ENCODE measurements around the gene ABCF3. TPM values are rescaled to one million over a fixed set of nuclear protein-coding genes. Genes with fewer than 3 reads are reported as not detected.

Gene ABCF3
- total RNA-seq, 1 experiment from 2014 or later: 68.8 TPM

- no peak for DNase-seq
- Mint-ChIP-seq H3K27ac (ENCODE audit: unreplicated experiment) (no peak overlapping the region), H3K36me3 (ENCODE audit: insufficient read depth, unreplicated experiment) (peaks cover 39% of the 10 kb centered on the region), H3K9me3 (ENCODE audit: unreplicated experiment) (no peaks in the 10 kb centered on the region), H3K27me3 (ENCODE audit: insufficient read depth, unreplicated experiment) (no peaks in the 10 kb centered on the region), H3K4me3 (ENCODE audit: unreplicated experiment) (no peak overlapping the region), H3K4me1 (ENCODE audit: low read depth, unreplicated experiment) (no peaks in the 10 kb centered on the region)
- intact Hi-C loops (cut with micrococcal nuclease; ENCODE audit: unreplicated experiment): no loop called here
- Histone ChIP-seq H3K4me3 (ENCODE audit: low read depth, low read length) (no peak overlapping the region), H3K27me3 (replicated peaks; ENCODE audit: control insufficient read depth, insufficient read depth, low read length) (no peaks in the 10 kb centered on the region), H3K4me1 (peaks cover 11% of the 10 kb centered on the region; the same call in 1 of the 2 replicates), H3K36me3 (ENCODE audit: control insufficient read depth, insufficient read depth, low read length) (peaks cover 7% of the 10 kb centered on the region), H3K9me3 (no peaks in the 10 kb centered on the region)
- TF ChIP-seq CTCF (IDR thresholded peaks at IDR 0.05; ENCODE audit: insufficient read depth in 1 of 2, low read depth in 1 of 2, low read length in 1 of 2, severe bottlenecking in 1 of 2, unreplicated experiment in 1 of 2): no peak
- ChIA-PET POLR2A (no interaction called here), CTCF (no interaction called here)
- no TSS peak for BruUV-seq (replicated peaks)
These were observed 7.4 kb upstream of the ABCF3 start for GRCh38 chr3:184178521-184179138.

GRCh38 chr3:184180165-184180564 lies 5.8 kb upstream of the ABCF3 start:
- peaks cover 45% of the 10 kb centered on the region for H3K36me3 Mint-ChIP-seq (ENCODE audit: insufficient read depth, unreplicated experiment)
- H3K27me3 ChIP-seq (replicated peaks; ENCODE audit: control insufficient read depth, insufficient read depth, low read length): no peaks in the 10 kb centered on the region
- H3K27me3 Mint-ChIP-seq (ENCODE audit: insufficient read depth, unreplicated experiment): no peaks in the 10 kb centered on the region
- peaks cover 7% of the 10 kb centered on the region for H3K36me3 ChIP-seq (ENCODE audit: control insufficient read depth, insufficient read depth, low read length)
- no peak for DNase-seq
- intact Hi-C loops (cut with micrococcal nuclease; ENCODE audit: unreplicated experiment): no loop called here
- POLR2A ChIA-PET: no interaction called here
- H3K4me1 Mint-ChIP-seq (ENCODE audit: low read depth, unreplicated experiment): no peaks in the 10 kb centered on the region
- H3K27ac Mint-ChIP-seq (ENCODE audit: unreplicated experiment): no peak overlapping the region
- TF ChIP-seq CTCF (IDR thresholded peaks at IDR 0.05; ENCODE audit: insufficient read depth in 1 of 2, low read depth in 1 of 2, low read length in 1 of 2, severe bottlenecking in 1 of 2, unreplicated experiment in 1 of 2): no peak
- no peak overlapping the region for H3K4me3 Mint-ChIP-seq (ENCODE audit: unreplicated experiment)
- no TSS peak for BruUV-seq (replicated peaks)
- H3K9me3 Mint-ChIP-seq (ENCODE audit: unreplicated experiment): no peaks in the 10 kb centered on the region
- CTCF ChIA-PET: interaction anchor here (0.6 kb wide), 2 partner anchors 90 to 576 kb away, joined by 3 read pairs; no protein-coding TSS in a partner anchor
- H3K9me3 ChIP-seq: no peaks in the 10 kb centered on the region
- peaks cover 14% of the 10 kb centered on the region; the same call in 1 of the 2 replicates for H3K4me1 ChIP-seq
- no peak overlapping the region for H3K4me3 ChIP-seq (ENCODE audit: low read depth, low read length)

- ChIA-PET CTCF (no interaction called here), POLR2A (no interaction called here)
- intact Hi-C loops (cut with micrococcal nuclease; ENCODE audit: unreplicated experiment): no loop called here
- H3K27me3 ChIP-seq (replicated peaks; ENCODE audit: control insufficient read depth, insufficient read depth, low read length): no peaks in the 10 kb centered on the region
- H3K4me1 ChIP-seq: peaks cover 4% of the 10 kb centered on the region; the same call in 1 of the 2 replicates
- H3K36me3 ChIP-seq (ENCODE audit: control insufficient read depth, insufficient read depth, low read length): peaks cover 7% of the 10 kb centered on the region
- no peaks in the 10 kb centered on the region for H3K9me3 ChIP-seq
- no peak for TF ChIP-seq CTCF (IDR thresholded peaks at IDR 0.05; ENCODE audit: insufficient read depth in 1 of 2, low read depth in 1 of 2, low read length in 1 of 2, severe bottlenecking in 1 of 2, unreplicated experiment in 1 of 2)
- H3K4me3 ChIP-seq (ENCODE audit: low read depth, low read length): no peak overlapping the region
- Mint-ChIP-seq H3K27me3 (ENCODE audit: insufficient read depth, unreplicated experiment) (no peaks in the 10 kb centered on the region), H3K4me1 (ENCODE audit: low read depth, unreplicated experiment) (peaks cover 3% of the 10 kb centered on the region), H3K27ac (ENCODE audit: unreplicated experiment) (no peak overlapping the region), H3K9me3 (ENCODE audit: unreplicated experiment) (no peaks in the 10 kb centered on the region), H3K36me3 (ENCODE audit: insufficient read depth, unreplicated experiment) (peaks cover 60% of the 10 kb centered on the region), H3K4me3 (ENCODE audit: unreplicated experiment) (no peak overlapping the region)
- BruUV-seq (replicated peaks): no TSS peak
- no peak for DNase-seq
These were observed 4.4 kb upstream of the ABCF3 start for GRCh38 chr3:184181596-184181995.
